ENCODE measurements around the gene DLX1. TPM values are rescaled to one million over a fixed set of nuclear protein-coding genes. Genes with fewer than 3 reads are reported as not detected.

Gene DLX1
- total and polyA plus RNA-seq, 2 of the 8 experiments (the other 6 are each of a cell fraction or from before 2014, with no cell fraction given): 0.11 TPM; not detected in 1

DNA sequence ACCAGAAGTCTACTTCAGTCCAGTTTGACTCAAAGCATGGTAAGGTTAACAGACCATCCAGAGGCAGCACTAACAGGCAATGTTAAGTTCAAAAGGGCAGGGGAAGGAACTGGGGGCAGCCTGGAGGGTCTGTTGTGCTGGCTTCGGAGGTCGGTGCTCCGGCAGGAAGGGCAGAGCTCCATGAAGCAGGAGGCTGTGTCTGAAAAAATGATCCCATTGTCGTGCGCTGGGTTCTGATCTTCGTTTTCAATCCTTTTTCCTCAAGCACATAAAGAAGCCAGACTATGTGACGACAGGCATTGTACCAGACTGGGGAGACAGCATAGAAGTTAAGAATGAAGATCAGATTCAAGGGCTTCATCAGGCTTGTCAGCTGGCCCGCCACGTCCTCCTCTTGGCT is 21.9 kb upstream of the DLX1 start (continued):
- TF ChIP-seq GABPA (IDR thresholded peaks at IDR 0.05; ENCODE audit: borderline replicate concordance, insufficient read depth, low read length) (no peak), SUZ12 (IDR thresholded peaks at IDR 0.05; ENCODE audit: low read length) (no peak), POU5F1 (IDR thresholded peaks at IDR 0.05; ENCODE audit: low read depth, low read length) (no peak)

All from H1 (cell line).